Memory B cell (primary cell): ENCODE results near the gene EXOC2.

Experiments used
- ATAC-seq: fragments of 150-1000 bp; cut with Tn5 transposase; 2 replicates; pipeline ENCODE4 v1.10.0; 2021; ENCODE audit warnings: low read depth, mild to moderate bottlenecking, moderate library complexity
- DNase-seq, 2 donors: peaks; one replicate each; pipeline ENCODE4 v3.0.0; 2022; ENCODE audit warnings: low spot score in 2 of 2
- H3K27ac Mint-ChIP-seq: one replicate; pipeline ENCODE4 v1.8.0; 2022; ENCODE audit warnings: mild to moderate bottlenecking, moderate library complexity, mixed read lengths
- H3K27me3 Mint-ChIP-seq: one replicate; pipeline ENCODE4 v1.8.0; 2022; ENCODE audit warnings: mixed read lengths
- H3K36me3 Mint-ChIP-seq: one replicate; pipeline ENCODE4 v1.8.0; 2022; ENCODE audit warnings: mild to moderate bottlenecking, mixed read lengths
- H3K4me1 Mint-ChIP-seq: one replicate; pipeline ENCODE4 v1.8.0; 2022; ENCODE audit warnings: mixed read lengths
- H3K4me3 Mint-ChIP-seq: one replicate; pipeline ENCODE4 v1.8.0; 2022; ENCODE audit warnings: mild to moderate bottlenecking, moderate library complexity, mixed read lengths
- H3K9me3 Mint-ChIP-seq: one replicate; pipeline ENCODE4 v1.8.0; 2022; ENCODE audit warnings: mixed read lengths

EXOC2 gene, protein sequence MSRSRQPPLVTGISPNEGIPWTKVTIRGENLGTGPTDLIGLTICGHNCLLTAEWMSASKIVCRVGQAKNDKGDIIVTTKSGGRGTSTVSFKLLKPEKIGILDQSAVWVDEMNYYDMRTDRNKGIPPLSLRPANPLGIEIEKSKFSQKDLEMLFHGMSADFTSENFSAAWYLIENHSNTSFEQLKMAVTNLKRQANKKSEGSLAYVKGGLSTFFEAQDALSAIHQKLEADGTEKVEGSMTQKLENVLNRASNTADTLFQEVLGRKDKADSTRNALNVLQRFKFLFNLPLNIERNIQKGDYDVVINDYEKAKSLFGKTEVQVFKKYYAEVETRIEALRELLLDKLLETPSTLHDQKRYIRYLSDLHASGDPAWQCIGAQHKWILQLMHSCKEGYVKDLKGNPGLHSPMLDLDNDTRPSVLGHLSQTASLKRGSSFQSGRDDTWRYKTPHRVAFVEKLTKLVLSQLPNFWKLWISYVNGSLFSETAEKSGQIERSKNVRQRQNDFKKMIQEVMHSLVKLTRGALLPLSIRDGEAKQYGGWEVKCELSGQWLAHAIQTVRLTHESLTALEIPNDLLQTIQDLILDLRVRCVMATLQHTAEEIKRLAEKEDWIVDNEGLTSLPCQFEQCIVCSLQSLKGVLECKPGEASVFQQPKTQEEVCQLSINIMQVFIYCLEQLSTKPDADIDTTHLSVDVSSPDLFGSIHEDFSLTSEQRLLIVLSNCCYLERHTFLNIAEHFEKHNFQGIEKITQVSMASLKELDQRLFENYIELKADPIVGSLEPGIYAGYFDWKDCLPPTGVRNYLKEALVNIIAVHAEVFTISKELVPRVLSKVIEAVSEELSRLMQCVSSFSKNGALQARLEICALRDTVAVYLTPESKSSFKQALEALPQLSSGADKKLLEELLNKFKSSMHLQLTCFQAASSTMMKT

DNA sequence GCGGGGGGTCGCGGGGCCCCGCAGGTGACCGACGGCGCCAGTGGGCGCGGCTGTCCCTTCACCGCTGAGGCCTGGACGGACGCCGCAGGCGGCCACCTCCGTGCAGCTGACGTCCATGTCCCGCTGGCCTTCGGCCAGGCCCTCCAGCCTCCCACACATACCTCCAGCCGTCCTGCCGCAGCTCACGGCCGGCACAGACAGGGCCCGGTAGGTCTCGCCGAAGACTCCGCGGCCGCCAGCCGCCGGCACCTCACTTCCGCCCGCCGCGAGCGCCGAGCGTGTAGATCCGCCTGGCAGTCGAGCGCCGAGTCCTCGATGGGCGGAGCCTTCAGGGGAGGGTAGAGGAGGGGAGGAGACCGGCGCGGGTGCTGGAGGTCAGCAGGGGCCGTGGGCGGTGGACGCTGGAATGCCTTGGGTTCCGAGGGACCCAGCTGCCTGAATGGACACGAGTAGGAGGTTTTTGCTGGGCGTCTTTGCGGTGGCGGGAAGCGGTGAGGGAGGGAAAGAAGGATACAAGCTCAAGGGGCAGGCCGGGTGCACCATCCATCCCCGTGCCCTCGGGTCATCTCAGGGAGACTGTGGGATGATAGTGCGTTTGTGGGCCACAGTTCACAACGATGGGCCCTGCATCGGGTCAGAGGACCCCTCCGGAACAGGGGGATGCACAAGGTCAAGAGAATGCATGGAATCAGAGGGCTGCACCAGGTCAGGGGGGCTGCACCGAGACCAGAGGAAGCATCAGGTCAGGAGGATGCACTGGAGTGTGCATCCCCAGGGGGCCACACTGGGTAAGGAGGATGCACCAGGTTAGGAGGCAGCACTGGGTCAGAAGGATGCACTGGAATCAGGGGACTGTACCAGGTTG is at the start of gene EXOC2:
TSS of gene EXOC2 (minus strand) at position 282 of the 865 bp plus-strand sequence. CDS start 55,321 bp downstream, outside the sequence.
- Mint-ChIP-seq H3K27ac (peak within 1 kb of the TSS; percentile 83), H3K4me3 (peak within 1 kb of the TSS; percentile 96), H3K36me3 (no peaks in the 10 kb centered on the region), H3K9me3 (no peaks in the 10 kb centered on the region), H3K4me1 (peaks cover 21% of the 10 kb centered on the region), H3K27me3 (no peaks in the 10 kb centered on the region)
- peak; percentile 82 for ATAC-seq
- peak; percentile 70 to 86 for DNase-seq

DNA sequence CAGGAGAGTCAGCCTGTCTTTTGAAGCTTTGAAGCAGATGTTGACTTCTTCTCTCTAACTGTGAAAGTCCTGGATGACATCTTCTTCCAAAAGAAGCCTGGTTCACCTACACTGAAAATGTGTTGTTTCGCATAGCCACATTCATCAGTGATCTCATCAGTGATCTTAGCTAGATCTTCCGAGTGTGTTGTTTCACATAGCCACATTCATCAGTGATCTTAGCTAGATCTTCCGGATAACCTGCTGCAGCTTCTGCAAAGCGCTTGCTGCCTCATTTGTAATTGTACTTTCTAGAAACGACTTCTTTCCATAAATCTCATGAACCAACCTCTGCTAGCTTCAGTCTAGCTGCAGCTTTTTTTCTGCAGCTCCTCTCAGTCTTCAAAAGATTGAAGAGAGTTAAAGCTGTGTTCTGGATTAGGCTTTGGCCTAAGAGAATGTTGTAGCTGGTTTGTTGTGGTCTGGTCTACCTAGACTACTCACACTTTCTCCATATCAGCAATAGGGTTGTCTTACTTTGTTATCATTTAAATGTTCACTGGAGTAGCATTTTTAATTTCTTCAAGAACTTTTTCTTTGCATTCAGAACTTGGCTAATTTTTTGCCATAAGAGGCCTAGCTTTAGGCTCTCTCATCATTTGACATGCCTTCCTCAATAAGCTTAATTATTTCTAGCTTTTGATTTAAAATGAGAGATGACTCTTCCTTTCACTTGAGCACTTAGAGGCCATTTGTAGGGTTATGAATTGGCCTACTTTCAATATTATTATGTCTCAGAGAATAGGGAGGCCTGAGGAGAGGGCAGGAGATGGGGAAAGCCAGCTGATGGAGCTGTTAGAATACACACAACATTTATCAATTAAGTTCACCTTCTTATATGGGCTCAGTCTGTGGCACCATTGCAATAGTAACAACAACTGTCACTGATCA is 48.7 kb upstream of the EXOC2 start:
- no peak overlapping the region for H3K27ac Mint-ChIP-seq
- H3K4me1 Mint-ChIP-seq = no peaks in the 10 kb centered on the region
- H3K9me3 Mint-ChIP-seq = no peaks in the 10 kb centered on the region
- H3K36me3 Mint-ChIP-seq = no peaks in the 10 kb centered on the region
- ATAC-seq (no peak), DNase-seq (no peak)
- peaks cover 11% of the 10 kb centered on the region for H3K27me3 Mint-ChIP-seq
- no peak overlapping the region for H3K4me3 Mint-ChIP-seq

DNA sequence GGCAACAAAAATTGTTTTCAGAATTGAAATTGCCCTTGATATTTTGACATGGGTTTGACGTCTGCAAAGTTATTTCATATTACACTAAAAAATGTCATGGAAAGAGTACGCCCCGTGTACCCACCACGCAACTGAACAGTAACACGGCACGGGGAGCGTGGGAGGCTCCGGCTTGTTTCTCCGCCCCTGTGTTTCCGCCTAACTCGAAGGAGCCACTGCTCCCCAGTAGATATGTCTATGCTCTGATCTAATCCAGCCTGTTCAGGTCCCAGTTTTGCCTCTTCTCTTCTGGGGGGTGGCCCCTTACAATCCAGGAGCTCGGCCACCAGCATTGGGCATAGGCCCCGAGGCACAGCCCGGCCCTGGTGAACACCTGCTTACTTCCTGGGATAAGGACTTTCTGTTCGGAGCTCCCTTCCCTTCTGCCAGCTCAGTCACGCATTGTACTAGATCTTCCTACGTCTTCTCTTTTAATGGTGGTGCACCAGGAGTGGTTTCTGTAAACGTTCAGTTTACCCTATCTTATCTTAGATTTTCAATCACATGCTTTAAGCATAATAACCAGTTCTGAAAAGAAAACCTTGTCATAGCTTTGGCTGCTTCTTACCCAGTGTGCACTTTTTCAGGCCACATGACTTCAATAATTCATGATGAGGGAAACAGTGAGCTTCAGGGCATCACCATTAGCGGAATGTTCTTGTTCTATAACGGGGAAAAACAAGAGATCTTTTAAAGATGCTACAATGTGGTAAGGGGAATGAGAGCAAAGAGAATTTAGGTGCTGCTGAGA is 43.9 kb upstream of the EXOC2 start:
- H3K4me3 Mint-ChIP-seq = no peak overlapping the region
- H3K36me3 Mint-ChIP-seq = no peaks in the 10 kb centered on the region
- H3K27me3 Mint-ChIP-seq = peaks cover 11% of the 10 kb centered on the region
- DNase-seq (no peak), ATAC-seq (no peak)
- H3K4me1 Mint-ChIP-seq = no peaks in the 10 kb centered on the region
- H3K9me3 Mint-ChIP-seq = no peaks in the 10 kb centered on the region
- no peak overlapping the region for H3K27ac Mint-ChIP-seq

DNA sequence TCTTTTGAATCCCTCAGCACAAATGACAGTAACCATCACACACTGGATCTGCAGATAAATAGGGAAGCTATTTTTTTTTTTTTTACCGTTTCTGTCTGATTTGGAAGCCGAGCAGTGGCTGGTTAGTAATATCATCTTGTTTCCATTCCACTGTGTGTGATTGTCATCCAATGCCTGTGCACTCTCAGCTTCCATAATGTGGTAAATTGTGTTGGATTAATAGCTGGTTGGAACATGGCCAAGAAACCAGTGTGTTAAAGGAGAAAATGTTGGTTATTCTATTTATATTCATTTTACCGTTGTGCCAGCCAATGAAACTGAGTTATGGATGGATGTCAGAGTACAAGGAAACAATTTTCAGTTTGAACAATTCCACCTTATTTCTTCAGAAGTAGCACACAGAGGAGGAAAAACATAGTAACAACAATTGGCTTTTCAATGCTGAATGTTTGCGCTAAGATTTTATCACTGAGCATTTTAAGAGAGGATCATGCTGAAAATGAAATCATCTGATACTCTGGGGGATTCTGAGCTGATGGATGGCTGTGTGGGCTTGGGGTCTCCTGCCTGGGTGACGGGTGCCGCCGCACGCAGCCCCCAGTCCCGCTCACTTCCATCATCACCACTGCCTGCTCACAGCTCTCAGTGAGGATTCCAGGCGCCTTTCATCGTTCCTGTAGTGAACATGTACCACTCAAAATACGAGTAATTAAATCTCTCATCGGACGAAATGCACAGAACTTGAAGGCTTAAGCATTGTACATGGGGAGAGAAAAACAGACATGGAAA is 40.7 kb upstream of the EXOC2 start:
- peaks cover 10% of the 10 kb centered on the region for H3K27me3 Mint-ChIP-seq
- H3K27ac Mint-ChIP-seq = no peak overlapping the region
- no peak for ATAC-seq
- no peak for DNase-seq
- no peak overlapping the region for H3K4me3 Mint-ChIP-seq
- H3K9me3 Mint-ChIP-seq = no peaks in the 10 kb centered on the region
- no peaks in the 10 kb centered on the region for H3K4me1 Mint-ChIP-seq
- H3K36me3 Mint-ChIP-seq = no peaks in the 10 kb centered on the region

DNA sequence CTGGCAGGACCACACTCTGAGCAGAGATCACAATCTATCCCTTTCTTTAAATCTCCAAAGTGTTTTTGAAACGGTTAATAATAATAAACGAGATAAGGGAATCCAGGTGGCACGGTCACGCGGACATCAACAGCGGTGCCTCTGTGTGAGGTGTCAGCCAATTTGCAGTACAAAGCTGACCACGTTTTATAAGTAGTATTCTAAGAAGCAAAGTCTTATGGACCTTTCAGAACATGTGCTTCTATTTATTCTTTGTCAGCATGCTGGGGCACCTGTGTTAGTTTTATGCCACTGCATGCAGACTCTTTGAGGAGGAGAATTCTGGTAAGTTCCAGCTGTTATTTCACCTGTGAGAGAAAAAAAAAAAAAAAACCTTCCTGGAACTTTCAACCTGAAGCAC is 39.0 kb upstream of the EXOC2 start:
- Mint-ChIP-seq H3K9me3 (no peaks in the 10 kb centered on the region), H3K4me1 (no peaks in the 10 kb centered on the region), H3K27ac (no peak overlapping the region), H3K36me3 (no peaks in the 10 kb centered on the region), H3K27me3 (peaks cover 9% of the 10 kb centered on the region), H3K4me3 (no peak overlapping the region)
- ATAC-seq = no peak
- no peak for DNase-seq

DNA sequence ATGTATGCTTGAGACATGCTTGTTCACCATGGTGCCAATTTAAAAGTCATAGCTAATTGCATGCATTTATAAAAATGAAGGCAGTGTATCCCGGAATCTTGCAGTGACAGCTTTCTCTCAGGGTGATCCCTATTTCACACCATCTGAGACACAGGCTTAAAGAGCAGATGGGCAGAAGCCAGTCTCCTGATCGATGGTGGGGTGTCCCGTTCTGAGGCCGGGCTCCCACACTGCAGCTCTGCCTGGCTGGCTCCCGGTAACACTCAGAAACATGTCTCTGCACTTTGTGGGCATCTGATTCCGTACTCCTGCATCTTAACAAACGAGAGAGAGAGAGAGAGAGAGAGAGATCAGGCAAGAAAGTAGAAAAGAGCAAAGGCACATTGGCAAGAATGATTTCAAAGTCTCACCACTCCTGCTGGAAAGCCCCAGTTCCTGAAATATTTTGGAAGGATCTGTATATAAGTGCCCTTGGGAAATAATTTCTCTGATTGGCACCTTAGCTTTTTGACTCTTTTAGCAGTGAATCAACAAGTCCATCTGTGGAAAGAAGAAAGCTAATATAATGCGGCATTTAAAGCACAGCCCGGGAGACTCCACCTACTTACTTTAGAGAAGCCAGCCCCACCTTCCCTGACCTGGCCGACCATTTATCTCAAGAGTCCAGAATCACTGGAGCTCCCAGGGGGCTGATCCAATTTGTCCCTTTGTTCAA is 36.8 kb upstream of the EXOC2 start:
- no peak for DNase-seq
- no peak overlapping the region for H3K4me3 Mint-ChIP-seq
- no peak overlapping the region for H3K27ac Mint-ChIP-seq
- no peaks in the 10 kb centered on the region for H3K4me1 Mint-ChIP-seq
- H3K27me3 Mint-ChIP-seq = peaks cover 16% of the 10 kb centered on the region
- H3K9me3 Mint-ChIP-seq = no peaks in the 10 kb centered on the region
- no peaks in the 10 kb centered on the region for H3K36me3 Mint-ChIP-seq
- no peak for ATAC-seq

DNA sequence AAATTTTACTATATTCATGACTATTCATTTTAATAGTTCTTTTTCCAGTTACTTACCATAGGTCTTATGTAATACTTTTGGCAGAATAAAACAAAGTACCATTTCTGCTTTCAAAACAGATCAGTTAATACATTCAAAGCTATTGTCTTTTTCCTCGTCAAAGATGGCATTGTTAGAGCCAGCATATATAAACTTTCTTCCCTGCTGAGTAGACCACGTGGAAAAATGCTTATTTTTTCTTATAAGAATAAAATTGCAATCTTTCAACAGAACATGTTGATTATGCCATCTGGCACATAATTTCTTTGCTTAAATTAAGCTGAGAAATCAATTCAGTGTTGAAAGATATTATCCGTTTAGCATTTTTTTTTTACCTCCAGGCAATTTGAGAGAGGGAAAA is 34.9 kb upstream of the EXOC2 start:
- Mint-ChIP-seq H3K36me3 (no peaks in the 10 kb centered on the region), H3K4me1 (peaks cover 1% of the 10 kb centered on the region), H3K9me3 (no peaks in the 10 kb centered on the region), H3K4me3 (no peak overlapping the region), H3K27ac (no peak overlapping the region), H3K27me3 (peaks cover 19% of the 10 kb centered on the region)
- ATAC-seq (no peak), DNase-seq (no peak)

DNA sequence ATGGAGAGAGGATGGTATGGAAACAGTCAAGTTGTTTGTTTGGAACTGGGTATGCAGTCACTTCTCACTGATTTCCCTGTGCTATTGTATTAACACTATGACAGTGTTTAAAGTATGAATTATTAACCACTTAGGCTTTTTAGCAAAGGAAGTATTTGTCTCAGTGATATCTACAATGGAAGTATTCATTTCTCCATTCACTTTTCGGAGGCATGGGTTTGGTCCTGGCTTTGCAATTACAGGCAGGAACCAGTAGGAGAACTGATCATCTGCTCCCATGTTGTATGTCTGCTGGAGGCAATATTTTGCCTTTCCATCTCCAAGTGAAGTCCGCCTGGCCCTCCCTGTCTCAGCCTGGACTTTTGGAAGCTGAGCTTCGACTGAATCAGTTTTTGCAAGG is 30.6 kb upstream of the EXOC2 start:
- Mint-ChIP-seq H3K4me3 (no peak overlapping the region), H3K27me3 (peaks cover 19% of the 10 kb centered on the region), H3K4me1 (peaks cover 7% of the 10 kb centered on the region), H3K36me3 (no peaks in the 10 kb centered on the region), H3K27ac (no peak overlapping the region), H3K9me3 (no peaks in the 10 kb centered on the region)
- ATAC-seq = no peak
- DNase-seq = no peak

DNA sequence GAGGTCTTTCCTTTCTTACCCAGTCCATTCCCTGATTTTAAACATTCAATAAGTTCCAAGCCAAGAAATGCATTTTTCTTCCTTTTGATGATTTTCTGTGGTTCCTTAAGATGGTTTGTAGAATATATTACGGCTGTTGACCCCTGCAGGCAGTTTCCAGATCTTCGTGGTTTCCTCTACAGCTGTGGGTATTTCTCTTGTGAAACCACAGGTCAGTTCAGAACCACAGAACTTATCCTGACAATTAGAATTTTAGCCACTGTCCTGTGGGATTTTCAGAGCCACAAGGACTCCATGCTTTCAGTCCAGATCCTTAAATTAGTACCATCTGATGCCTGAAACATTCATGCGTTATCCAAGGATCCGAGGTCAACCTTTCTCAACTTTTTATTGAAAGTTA is 29.7 kb upstream of the EXOC2 start:
- Mint-ChIP-seq H3K9me3 (no peaks in the 10 kb centered on the region), H3K36me3 (no peaks in the 10 kb centered on the region), H3K27me3 (peaks cover 19% of the 10 kb centered on the region), H3K4me1 (peaks cover 7% of the 10 kb centered on the region), H3K4me3 (no peak overlapping the region), H3K27ac (no peak overlapping the region)
- no peak for DNase-seq
- no peak for ATAC-seq

DNA sequence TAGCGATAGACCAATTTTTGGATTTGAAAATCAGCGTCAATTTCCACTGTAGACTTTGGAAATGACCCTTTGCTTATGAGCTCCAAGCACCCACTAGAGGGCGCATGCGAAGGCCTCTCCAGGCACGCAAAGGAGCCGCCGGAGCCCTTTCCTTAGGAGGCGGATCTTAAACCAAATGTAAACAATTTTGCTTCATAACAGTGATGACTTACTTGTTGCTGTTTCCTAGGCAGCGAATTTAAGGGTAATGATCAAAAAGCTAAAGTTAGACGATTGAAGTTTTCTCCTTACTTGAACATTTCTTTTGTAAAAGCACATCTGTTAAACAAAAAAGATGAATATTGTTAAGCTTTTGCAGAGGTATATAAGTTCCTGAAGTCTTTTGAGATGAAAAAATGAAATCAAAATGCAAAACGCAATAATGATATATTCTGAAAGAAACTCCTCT is 29.2 kb upstream of the EXOC2 start:
- peaks cover 7% of the 10 kb centered on the region for H3K4me1 Mint-ChIP-seq
- H3K27me3 Mint-ChIP-seq = peaks cover 17% of the 10 kb centered on the region
- H3K27ac Mint-ChIP-seq = no peak overlapping the region
- H3K9me3 Mint-ChIP-seq = no peaks in the 10 kb centered on the region
- H3K4me3 Mint-ChIP-seq = no peak overlapping the region
- no peaks in the 10 kb centered on the region for H3K36me3 Mint-ChIP-seq
- peak; percentile 50 to 56 for DNase-seq
- peak; percentile 75 for ATAC-seq

DNA sequence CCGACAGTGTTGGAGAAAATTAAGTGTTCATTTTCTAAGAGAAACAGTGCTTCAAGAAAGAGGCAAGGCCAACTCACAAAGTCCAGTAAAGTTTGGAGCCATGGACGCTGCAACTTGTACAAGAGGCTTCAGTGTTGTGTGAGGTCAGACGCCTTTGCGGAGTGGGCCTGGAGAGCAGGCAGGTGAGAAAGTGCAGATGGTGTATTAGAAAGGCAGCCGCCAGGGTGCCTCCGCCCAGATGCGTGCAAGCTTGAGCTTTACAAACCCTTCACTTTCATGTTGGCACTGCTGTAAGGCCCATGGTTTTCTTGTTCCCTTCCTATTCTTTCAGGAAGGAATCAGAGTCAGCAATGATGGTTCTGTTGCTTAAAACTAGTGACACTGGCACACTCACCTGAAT is 25.4 kb upstream of the EXOC2 start:
- no peak for ATAC-seq
- H3K4me1 Mint-ChIP-seq = peaks cover 7% of the 10 kb centered on the region
- H3K27me3 Mint-ChIP-seq = peaks cover 11% of the 10 kb centered on the region
- no peak overlapping the region for H3K4me3 Mint-ChIP-seq
- no peak overlapping the region for H3K27ac Mint-ChIP-seq
- no peak for DNase-seq
- peaks cover 3% of the 10 kb centered on the region for H3K9me3 Mint-ChIP-seq
- H3K36me3 Mint-ChIP-seq = peaks cover 3% of the 10 kb centered on the region
